GM19452 (cell line): Measurements from ENCODE around the gene SYAP1.
"Not testable (repeated sequence)": the region's sequence is repeated elsewhere in the genome, so short reads cannot be mapped to it uniquely, and the experiment has no call there.

ENCODE experiments used
- ATAC-seq: cut with Tn5 transposase; IDR thresholded peaks from one replicate; pipeline ENCODE4 v1.9.1; 2021; ENCODE audit not compliant: unreplicated experiment

SYAP1 gene

DNA sequence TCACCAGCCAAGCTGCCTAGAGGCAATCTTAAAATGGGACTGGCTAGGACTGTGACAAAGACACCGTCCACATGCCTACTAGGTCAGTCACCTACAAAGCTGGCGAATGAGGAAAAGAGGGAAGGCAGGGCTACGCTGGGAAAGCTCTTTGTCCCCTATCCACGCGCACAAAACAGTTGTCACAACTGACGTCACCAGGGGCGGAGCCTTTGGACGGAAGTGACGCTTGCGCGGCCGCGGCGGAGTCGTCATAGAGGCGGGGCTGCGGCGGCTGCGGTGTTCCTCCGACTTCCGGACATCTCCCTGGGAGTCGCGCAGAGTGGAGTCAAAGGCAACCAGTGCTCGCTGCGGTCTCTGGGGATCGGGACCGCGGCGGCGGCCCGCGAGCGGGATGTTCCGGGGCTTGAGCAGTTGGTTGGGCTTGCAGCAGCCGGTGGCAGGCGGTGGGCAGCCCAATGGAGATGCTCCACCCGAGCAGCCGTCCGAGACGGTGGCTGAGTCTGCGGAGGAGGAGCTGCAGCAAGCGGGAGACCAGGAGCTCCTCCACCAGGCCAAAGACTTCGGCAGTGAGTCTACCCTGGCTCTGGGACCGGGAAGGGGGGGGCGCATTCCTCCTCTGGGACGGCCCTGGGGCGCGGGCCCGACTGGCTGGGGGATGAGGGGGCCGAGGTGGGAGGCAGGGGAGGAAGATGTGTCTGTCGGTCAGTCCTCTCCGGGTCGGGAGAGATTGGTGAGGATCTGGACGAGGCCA is at the start of gene SYAP1:
TSS of gene SYAP1 (plus strand) at position 279 of the 751 bp plus-strand sequence. CDS start at position 392, 113 bp downstream.
- ATAC-seq = peak; percentile 99

- no peak for ATAC-seq
Measured at GRCh38 chrX:16671005-16671404, 48.4 kb upstream of the SYAP1 start.

- no peak for ATAC-seq
Measured at GRCh38 chrX:16678689-16679088, 40.7 kb upstream of the SYAP1 start.

DNA sequence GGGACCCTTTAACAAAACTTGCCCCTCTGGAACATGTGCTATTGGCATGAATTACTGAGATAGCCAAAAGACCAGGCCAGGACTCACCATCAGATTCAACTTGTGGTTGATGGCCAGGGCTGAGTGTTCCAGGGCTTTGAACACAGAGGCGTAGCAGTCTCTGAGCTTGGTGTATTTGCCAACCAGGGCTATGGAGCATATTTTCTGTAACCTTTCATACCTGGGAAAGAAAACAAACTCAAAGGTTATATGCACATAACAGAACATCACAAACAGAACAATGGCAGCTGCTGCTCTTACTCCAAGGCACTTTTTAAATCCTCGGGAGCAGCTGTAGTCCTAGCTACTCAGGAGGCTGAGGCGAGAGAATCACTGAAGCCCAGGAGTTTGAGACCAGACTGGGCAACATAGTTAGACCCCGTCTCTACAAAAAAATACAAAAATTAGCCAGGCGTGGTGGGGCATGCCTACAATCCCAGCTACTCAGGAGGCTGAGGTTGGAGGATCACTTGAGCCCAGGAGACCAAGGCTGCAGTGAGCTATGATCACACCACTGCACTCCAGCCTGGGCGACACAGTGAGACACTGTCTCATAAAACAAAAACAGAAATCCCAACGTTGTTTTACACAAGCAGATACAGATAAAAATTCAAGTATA is 36.3 kb upstream of the SYAP1 start:
- ATAC-seq = no peak

GRCh38 chrX:16687514-16687913 is 31.9 kb upstream of the SYAP1 start:
- ATAC-seq = no peak

DNA sequence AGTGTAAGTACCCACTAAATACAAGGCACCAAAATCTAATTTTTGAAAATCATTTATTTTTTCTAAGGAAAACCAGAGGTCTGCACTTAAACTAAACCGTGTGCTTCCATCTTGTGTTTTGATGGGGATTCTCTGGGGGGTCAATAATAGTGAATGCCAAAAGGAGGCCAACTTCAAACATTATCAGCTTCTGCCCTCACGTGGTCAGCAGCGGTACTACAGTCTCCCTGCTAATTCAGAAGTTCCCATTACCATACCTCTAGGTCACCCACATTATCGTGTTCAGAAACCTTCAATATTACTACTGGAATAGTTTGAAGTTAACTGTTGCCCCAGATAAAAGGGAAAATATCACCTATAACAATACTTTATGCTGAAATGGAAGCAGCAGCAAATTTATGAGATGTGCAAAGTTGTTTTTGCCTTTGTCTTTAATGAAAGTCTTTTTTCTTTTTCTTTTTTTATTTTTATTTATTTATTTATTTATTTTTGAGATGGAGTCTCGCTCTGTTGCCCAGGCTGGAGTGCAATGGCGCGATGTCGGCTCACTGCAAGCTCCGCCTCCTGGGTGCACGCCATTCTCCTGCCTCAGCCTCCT is 24.2 kb upstream of the SYAP1 start:
- no peak for ATAC-seq

DNA sequence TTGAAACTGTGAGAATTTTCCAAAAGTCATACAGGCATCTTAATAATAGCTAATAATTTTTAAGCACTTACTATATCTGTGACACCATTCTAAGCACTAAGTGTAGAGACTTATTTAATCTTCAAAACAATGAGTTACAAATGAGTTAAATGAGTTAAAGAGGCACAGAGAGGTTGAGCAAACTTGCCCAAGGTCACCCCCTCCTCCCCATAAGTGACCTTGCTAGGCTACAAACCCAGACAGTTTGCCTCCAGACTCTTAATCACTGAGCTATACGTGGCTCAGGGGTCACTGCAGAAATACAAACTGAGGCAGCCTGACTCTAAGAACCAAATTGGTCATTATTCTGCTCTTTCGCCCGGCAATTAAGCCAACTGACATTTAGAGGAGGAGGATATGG is 22.5 kb upstream of the SYAP1 start:
- no peak for ATAC-seq

DNA sequence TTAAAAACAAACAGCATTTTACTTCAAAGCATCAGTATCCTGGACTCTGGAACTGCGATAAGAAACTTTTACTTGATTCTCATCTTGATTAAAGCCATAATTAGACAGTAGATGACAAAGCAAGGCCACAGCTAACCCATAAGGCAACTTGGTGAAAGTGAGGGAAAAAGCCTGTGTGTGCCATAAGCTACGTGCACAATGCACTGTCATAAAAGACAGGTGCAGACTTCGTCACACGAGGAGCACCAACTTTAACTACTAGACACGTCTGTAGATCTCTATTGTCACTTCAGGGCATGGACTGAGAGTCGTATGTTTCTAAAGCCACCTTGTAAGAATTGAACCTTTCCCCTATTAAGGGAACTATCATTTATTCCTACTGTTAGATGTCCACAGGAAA is 20.0 kb upstream of the SYAP1 start:
- ATAC-seq = no peak

DNA sequence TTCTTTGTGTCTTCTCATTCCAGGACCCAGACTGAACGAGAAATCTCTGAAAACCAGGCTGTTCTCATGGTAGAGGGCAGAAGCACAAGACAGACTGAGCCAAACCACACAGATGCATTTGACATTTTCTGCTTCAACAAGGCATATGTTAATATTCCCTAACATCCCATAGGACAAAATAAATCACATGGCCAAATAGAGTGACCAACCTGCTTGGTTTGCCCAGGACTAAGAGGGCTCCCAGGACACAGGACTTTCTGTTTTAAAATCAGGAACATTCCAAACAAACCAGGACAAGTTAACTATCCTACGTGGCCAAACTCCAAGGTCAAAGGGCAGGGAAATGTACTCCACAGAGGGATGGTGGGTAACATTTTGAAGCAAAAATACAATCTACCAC is 18.7 kb upstream of the SYAP1 start:
- ATAC-seq = no peak

GRCh38 chrX:16702700-16703599 is 16.5 kb upstream of the SYAP1 start:
- ATAC-seq = no peak

DNA sequence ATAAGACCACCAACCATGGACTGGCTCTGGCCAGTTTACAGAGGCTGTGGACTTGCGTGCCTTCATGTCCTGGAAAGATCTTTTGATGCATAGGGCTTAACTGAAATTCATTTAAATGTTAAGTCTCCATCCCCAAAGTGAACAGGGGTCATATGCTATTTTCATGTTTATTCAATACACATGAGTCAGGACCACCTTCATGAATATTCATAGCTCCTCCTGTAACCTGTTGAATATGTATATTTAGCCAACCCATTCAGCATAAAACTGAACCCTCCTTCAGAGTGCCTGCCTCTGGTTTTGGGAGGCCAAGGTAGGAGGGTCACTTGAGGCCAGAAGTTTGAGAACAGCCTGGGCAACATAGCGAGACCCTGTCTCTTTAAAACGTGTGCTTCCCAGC is 14.0 kb upstream of the SYAP1 start:
- ATAC-seq = no peak

GRCh38 chrX:16708016-16708415 is 11.4 kb upstream of the SYAP1 start:
- no peak for ATAC-seq

GRCh38 chrX:16711219-16711811 is 8.1 kb upstream of the SYAP1 start:
- no peak for ATAC-seq

- ATAC-seq = peak; percentile 55
Measured at GRCh38 chrX:16711893-16712547, 7.4 kb upstream of the SYAP1 start.

DNA sequence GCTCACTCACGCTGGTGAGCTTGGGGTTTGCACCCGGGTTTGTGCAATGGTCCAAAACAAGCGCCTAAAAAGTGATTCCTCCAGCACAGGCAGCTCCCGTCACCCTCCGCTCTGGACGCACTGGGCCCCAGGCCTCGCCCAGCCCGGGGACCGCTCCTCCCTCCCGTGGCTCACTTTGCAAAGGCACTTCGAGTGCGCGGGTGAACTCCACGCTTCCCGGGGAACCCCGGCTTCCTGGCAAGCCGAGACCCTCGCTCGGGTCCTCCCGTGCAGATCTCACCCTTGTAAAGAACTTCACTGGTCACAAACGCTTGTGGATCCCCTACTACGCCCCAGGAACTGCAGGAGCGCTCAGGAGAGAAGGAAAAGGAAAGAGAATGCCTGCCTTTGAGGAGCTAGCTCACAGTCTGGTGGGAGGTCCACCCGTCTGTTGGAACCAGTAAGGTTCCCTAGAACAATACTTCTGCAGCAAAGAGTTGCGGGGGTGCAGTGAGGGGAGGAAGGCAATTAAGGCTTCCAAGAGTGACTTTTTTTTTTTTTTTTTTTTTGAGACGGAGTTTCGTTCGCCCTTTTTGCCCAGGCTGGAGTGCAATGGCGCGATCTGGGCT is 6.8 kb upstream of the SYAP1 start, which contains the start of gene CTPS2:
TSS of gene CTPS2 (minus strand) at position 122 of the 608 bp plus-strand sequence. CDS start 9,767 bp downstream, outside the sequence.
- peak; percentile 81 for ATAC-seq

- ATAC-seq = no peak
Measured at GRCh38 chrX:16714504-16714903, 4.9 kb upstream of the SYAP1 start.

- ATAC-seq = not testable (repeated sequence)
Measured at GRCh38 chrX:16715638-16716037, 3.8 kb upstream of the SYAP1 start.

- not testable (repeated sequence) for ATAC-seq
Measured at GRCh38 chrX:16716451-16716850, 3.0 kb upstream of the SYAP1 start.

GRCh38 chrX:16718824-16719333 is 533 bp upstream of the SYAP1 start:
- peak; percentile 37 for ATAC-seq
